Measurements from ENCODE around the gene SLC35A4.

Gene SLC35A4

DNA sequence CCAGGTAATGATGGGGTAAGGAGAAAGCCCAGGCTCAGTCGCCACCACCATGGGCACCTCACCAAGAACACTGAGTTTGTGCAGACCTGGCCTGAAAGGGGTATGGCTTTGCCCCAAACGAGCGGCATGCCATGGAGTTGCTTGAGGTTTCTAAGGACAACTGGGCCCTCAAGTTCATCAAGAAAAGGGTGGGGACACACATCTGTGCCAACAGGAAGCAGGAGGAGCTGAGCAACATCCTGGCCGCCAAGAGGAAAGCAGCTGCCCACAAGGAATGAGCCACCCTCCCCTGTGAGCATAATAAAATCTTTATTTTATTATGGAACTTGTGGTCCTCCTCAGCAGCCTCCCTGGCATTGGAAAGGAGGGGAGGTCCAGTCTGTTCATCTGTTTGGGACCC lies 44.5 kb downstream of the SLC35A4 start:
- TF ChIP-seq CREB1 (IDR thresholded peaks at IDR 0.05; ENCODE audit: low read depth) (no peak), TCF12 (IDR thresholded peaks at IDR 0.05; ENCODE audit: low read depth) (no peak), ZBTB7A (IDR thresholded peaks at IDR 0.05; ENCODE audit: low read depth) (no peak), RAD21 (IDR thresholded peaks at IDR 0.05; ENCODE audit: low read depth) (no peak), EGR1 (IDR thresholded peaks at IDR 0.05) (no peak), EP300 (IDR thresholded peaks at IDR 0.05; ENCODE audit: borderline replicate concordance) (no peak)
- TF ChIP-seq, protein P1, sequence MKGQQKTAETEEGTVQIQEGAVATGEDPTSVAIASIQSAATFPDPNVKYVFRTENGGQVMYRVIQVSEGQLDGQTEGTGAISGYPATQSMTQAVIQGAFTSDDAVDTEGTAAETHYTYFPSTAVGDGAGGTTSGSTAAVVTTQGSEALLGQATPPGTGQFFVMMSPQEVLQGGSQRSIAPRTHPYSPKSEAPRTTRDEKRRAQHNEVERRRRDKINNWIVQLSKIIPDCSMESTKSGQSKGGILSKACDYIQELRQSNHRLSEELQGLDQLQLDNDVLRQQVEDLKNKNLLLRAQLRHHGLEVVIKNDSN (IDR thresholded peaks at IDR 0.05) = no peak
- TF ChIP-seq, protein P2, sequence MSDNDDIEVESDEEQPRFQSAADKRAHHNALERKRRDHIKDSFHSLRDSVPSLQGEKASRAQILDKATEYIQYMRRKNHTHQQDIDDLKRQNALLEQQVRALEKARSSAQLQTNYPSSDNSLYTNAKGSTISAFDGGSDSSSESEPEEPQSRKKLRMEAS (IDR thresholded peaks at IDR 0.05) = no peak

DNA sequence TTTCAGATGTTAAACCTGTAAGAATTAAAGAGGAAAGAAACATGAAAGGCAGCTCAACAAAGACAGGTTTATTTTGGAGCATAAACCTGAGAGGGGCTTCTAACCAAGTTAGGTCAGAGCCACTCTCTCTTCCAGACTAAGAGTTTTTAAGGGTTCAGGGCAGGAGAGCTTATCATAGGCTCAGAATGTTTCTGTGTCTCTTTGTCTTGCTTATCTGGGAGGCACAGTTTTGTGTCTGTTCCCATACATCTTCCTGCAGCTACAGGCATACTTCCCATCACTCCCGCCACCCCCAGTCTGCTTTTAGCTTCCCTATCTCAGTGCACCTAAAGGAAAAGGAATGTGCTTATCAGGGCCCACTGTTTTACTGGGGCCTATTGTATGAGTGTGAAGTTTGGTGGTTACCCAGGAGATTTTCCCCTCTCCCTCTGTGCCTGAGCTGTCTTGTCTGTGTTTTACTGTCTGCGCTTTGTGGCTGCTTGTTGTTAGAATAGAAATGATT lies 46.4 kb downstream of the SLC35A4 start:
- no peak for TF ChIP-seq CREB1 (IDR thresholded peaks at IDR 0.05; ENCODE audit: low read depth)
- no peak for TF ChIP-seq FOXM1 (IDR thresholded peaks at IDR 0.05; ENCODE audit: borderline replicate concordance, low read depth)
- no peak for TF ChIP-seq TCF12 (IDR thresholded peaks at IDR 0.05; ENCODE audit: low read depth)
- TF ChIP-seq EGR1 (IDR thresholded peaks at IDR 0.05) = no peak
- TF ChIP-seq NFIC (IDR thresholded peaks at IDR 0.05) = no peak
- no peak for TF ChIP-seq CEBPB (IDR thresholded peaks at IDR 0.05)
- TF ChIP-seq YY1 (IDR thresholded peaks at IDR 0.05; ENCODE audit: low read depth) = no peak
- TF ChIP-seq RAD21 (IDR thresholded peaks at IDR 0.05; ENCODE audit: low read depth) = no peak
- TF ChIP-seq, protein P2 (IDR thresholded peaks at IDR 0.05) = no peak
- TF ChIP-seq TAF1 (IDR thresholded peaks at IDR 0.05; ENCODE audit: low read depth) = no peak
- TF ChIP-seq, protein P3, sequence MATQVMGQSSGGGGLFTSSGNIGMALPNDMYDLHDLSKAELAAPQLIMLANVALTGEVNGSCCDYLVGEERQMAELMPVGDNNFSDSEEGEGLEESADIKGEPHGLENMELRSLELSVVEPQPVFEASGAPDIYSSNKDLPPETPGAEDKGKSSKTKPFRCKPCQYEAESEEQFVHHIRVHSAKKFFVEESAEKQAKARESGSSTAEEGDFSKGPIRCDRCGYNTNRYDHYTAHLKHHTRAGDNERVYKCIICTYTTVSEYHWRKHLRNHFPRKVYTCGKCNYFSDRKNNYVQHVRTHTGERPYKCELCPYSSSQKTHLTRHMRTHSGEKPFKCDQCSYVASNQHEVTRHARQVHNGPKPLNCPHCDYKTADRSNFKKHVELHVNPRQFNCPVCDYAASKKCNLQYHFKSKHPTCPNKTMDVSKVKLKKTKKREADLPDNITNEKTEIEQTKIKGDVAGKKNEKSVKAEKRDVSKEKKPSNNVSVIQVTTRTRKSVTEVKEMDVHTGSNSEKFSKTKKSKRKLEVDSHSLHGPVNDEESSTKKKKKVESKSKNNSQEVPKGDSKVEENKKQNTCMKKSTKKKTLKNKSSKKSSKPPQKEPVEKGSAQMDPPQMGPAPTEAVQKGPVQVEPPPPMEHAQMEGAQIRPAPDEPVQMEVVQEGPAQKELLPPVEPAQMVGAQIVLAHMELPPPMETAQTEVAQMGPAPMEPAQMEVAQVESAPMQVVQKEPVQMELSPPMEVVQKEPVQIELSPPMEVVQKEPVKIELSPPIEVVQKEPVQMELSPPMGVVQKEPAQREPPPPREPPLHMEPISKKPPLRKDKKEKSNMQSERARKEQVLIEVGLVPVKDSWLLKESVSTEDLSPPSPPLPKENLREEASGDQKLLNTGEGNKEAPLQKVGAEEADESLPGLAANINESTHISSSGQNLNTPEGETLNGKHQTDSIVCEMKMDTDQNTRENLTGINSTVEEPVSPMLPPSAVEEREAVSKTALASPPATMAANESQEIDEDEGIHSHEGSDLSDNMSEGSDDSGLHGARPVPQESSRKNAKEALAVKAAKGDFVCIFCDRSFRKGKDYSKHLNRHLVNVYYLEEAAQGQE (IDR thresholded peaks at IDR 0.05; ENCODE audit: low read depth) = no peak
- TF ChIP-seq ZBTB7A (IDR thresholded peaks at IDR 0.05; ENCODE audit: low read depth) = no peak
- TF ChIP-seq TEAD4 (IDR thresholded peaks at IDR 0.05) = no peak
- TF ChIP-seq, protein P1 (IDR thresholded peaks at IDR 0.05) = no peak
- no peak for TF ChIP-seq EP300 (IDR thresholded peaks at IDR 0.05; ENCODE audit: borderline replicate concordance)

All from Ishikawa (cell line).